ENCODE measurements around the gene KRTAP3-2. TPM values are rescaled to one million over a fixed set of nuclear protein-coding genes. Genes with fewer than 3 reads are reported as not detected.

The KRTAP3-2 gene
- total RNA-seq, 1 experiment from 2014 or later, result not detected

GRCh38 chr17:40980596-40980995, 19.1 kb downstream of the KRTAP3-2 start:
- POLR2A ChIA-PET, result interaction anchor here (0.7 kb wide), 1 partner anchor 18 kb away, joined by 4 read pairs; no protein-coding TSS in a partner anchor
- no TSS peak for BruUV-seq (replicated peaks)
- intact Hi-C loops (cut with micrococcal nuclease; ENCODE audit: unreplicated experiment), result no loop called here
- H3K27me3 ChIP-seq (ENCODE audit: control insufficient read depth, insufficient read depth, low read length), result 0 out of 2 replicates have a peak, but pooled peaks cover 3% of the 10 kb centered on the region
- TF ChIP-seq REST (IDR thresholded peaks at IDR 0.05; ENCODE audit: insufficient read depth in 1 of 2, low read depth in 2 of 2, low read length in 1 of 2) (no peak), CTCF (IDR thresholded peaks at IDR 0.05) (no peak), POLR2AphosphoS5 (IDR thresholded peaks at IDR 0.05; ENCODE audit: low read depth, low read length) (no peak), TCF7L2 (IDR thresholded peaks at IDR 0.05; ENCODE audit: low read depth, low read length) (no peak), SIN3A (IDR thresholded peaks at IDR 0.05; ENCODE audit: borderline replicate concordance, insufficient read depth, low read depth, low read length) (no peak)
- no peaks in the 10 kb centered on the region for H3K4me1 ChIP-seq (ENCODE audit: control insufficient read depth, insufficient read depth, low read length)
- DNase-seq (ENCODE audit: low read depth, low spot score), result no peak
- in situ Hi-C loops (cut with HindIII; ENCODE audit: low pct_unique_long_range_greater_than_20kb, low sequenced_read_pairs), result no loop called here
- H3K27ac ChIP-seq (ENCODE audit: low read length), result no peak overlapping the region
- ATAC-seq, result no peak
- H3K36me3 ChIP-seq (ENCODE audit: control insufficient read depth, insufficient read depth, low read length), result no peaks in the 10 kb centered on the region
- H3K9me3 ChIP-seq (ENCODE audit: control insufficient read depth, insufficient read depth, low read depth, low read length), result no peaks in the 10 kb centered on the region
- CTCF ChIA-PET, result no interaction called here
- H3K4me3 ChIP-seq (ENCODE audit: low read depth in 2 of 2, low read length in 2 of 2), result no peak overlapping the region

- H3K4me1 ChIP-seq (ENCODE audit: control insufficient read depth, insufficient read depth, low read length), result no peaks in the 10 kb centered on the region
- H3K4me3 ChIP-seq (ENCODE audit: low read depth in 2 of 2, low read length in 2 of 2), result no peak overlapping the region
- H3K36me3 ChIP-seq (ENCODE audit: control insufficient read depth, insufficient read depth, low read length), result no peaks in the 10 kb centered on the region
- in situ Hi-C loops (cut with HindIII; ENCODE audit: low pct_unique_long_range_greater_than_20kb, low sequenced_read_pairs) (no loop called here), intact Hi-C loops (cut with micrococcal nuclease; ENCODE audit: unreplicated experiment) (no loop called here)
- DNase-seq (ENCODE audit: low read depth, low spot score) (no peak), ATAC-seq (no peak)
- no peaks in the 10 kb centered on the region for H3K9me3 ChIP-seq (ENCODE audit: control insufficient read depth, insufficient read depth, low read depth, low read length)
- 0 out of 2 replicates have a peak, but pooled peaks cover 2% of the 10 kb centered on the region for H3K27me3 ChIP-seq (ENCODE audit: control insufficient read depth, insufficient read depth, low read length)
- ChIA-PET POLR2A (interaction anchor here (0.6 to 0.7 kb wide), 2 partner anchors 18 to 50 kb away, joined by 4 read pairs; partner anchors contain the start of gene KRTAP1-4), CTCF (no interaction called here)
- H3K27ac ChIP-seq (ENCODE audit: low read length), result no peak overlapping the region
- TF ChIP-seq CTCF (IDR thresholded peaks at IDR 0.05) (no peak), REST (IDR thresholded peaks at IDR 0.05; ENCODE audit: insufficient read depth in 1 of 2, low read depth in 2 of 2, low read length in 1 of 2) (no peak), POLR2AphosphoS5 (IDR thresholded peaks at IDR 0.05; ENCODE audit: low read depth, low read length) (no peak), TCF7L2 (IDR thresholded peaks at IDR 0.05; ENCODE audit: low read depth, low read length) (no peak), SIN3A (IDR thresholded peaks at IDR 0.05; ENCODE audit: borderline replicate concordance, insufficient read depth, low read depth, low read length) (no peak)
- no TSS peak for BruUV-seq (replicated peaks)
Observed at GRCh38 chr17:40980117-40980516, 19.6 kb downstream of the KRTAP3-2 start.
